ENCODE results near the gene SLC6A13. TPM values are rescaled to one million over a fixed set of nuclear protein-coding genes. Genes with fewer than 3 reads are reported as not detected.

SLC6A13 gene
- total RNA-seq, 1 donor from 2014 or later: 0.79 TPM

DNA sequence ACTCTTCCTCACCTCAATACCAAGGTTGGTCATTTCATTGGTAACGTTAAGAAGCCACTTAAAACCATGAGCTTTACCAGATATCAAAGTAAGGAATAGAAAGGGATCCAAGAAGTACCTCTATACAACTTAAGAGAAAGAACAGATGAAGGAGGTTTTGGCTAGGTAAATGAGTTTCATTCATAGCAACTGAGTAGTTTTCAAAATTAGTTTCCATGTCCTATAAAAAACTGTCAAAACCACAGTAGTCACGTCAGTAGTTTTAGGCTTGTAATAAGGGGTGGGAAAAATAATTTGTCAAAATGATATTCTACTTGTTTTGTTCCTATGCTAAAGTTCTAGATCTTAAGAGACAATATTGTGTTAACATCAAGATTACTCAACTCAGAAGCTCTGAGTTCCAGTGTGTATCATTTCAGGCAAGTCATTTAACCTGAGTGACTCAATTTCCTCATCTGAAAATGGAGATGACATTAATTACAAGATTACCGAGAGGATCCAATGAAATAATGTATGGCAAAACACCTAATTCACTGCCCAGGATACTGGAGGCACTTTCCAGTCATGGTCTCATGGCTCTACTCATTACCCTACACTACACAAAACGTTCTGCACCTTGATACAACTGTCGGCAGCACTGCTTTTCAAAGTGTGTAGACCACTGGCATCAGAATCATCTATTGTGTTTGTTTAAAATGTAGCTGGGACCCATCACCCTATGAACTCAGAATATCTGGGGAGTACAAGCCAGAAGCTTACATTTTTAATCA, 24.1 kb upstream of the SLC6A13 start:
- DNase-seq (ENCODE audit: low read depth) (no peak), FAIRE-seq (peak; percentile 7)
- H3K4me3 ChIP-seq (ENCODE audit: low read depth, low read length): no peak overlapping the region
- TF ChIP-seq, protein P1, sequence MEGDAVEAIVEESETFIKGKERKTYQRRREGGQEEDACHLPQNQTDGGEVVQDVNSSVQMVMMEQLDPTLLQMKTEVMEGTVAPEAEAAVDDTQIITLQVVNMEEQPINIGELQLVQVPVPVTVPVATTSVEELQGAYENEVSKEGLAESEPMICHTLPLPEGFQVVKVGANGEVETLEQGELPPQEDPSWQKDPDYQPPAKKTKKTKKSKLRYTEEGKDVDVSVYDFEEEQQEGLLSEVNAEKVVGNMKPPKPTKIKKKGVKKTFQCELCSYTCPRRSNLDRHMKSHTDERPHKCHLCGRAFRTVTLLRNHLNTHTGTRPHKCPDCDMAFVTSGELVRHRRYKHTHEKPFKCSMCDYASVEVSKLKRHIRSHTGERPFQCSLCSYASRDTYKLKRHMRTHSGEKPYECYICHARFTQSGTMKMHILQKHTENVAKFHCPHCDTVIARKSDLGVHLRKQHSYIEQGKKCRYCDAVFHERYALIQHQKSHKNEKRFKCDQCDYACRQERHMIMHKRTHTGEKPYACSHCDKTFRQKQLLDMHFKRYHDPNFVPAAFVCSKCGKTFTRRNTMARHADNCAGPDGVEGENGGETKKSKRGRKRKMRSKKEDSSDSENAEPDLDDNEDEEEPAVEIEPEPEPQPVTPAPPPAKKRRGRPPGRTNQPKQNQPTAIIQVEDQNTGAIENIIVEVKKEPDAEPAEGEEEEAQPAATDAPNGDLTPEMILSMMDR (IDR thresholded peaks at IDR 0.05; ENCODE audit: insufficient read depth, low read length, severe bottlenecking): no peak
- peaks cover 6% of the 10 kb centered on the region for H3K36me3 ChIP-seq (ENCODE audit: control insufficient read depth, insufficient read depth, low read length)
- H3K27me3 ChIP-seq (ENCODE audit: control insufficient read depth, insufficient read depth, low read length): no peaks in the 10 kb centered on the region

DNA sequence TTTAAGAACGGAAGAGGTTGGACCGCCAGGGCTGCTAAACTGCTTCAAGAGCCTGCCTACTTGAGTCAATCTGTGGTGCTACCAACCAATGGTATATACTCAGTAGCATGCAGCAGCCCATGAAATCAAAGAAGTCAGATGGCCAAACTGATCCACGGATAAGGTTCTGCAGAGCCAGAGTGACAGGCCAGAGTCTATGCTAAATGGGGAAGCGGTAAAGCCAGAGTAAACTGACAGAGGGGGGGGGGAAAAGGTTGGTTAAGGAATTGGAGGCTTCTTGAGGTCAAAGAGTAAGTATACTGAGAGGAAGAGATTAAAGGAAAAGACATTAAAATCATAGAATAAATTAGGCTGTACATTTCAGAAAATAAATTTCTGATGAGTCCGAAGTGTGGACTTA, 15.4 kb upstream of the SLC6A13 start:
- H3K4me3 ChIP-seq (ENCODE audit: low read depth, low read length): no peak overlapping the region
- no peaks in the 10 kb centered on the region for H3K27me3 ChIP-seq (ENCODE audit: control insufficient read depth, insufficient read depth, low read length)
- H3K36me3 ChIP-seq (ENCODE audit: control insufficient read depth, insufficient read depth, low read length): no peaks in the 10 kb centered on the region
- TF ChIP-seq, protein P1 (IDR thresholded peaks at IDR 0.05; ENCODE audit: insufficient read depth, low read length, severe bottlenecking): no peak
- no peak for DNase-seq (ENCODE audit: low read depth)
- no peak for FAIRE-seq

DNA sequence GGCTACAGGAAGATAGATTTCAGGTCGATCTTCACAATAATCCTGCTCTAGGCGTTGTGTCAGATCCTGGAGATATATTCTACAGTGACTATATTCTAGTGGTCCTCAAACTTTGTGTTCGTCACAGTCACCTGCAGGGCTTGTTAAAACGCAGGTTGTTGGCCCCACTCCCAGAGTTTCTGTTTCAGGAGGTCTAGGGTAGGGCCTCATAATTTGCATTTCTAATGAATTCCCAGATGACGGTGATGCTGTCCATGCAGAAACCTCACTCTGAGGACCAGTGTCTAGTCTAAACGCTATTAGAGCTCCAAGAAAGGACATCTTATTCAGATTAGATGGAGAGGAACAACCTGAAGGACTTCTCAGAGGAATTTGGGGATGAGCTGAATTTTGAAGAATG, 13.2 kb upstream of the SLC6A13 start:
- TF ChIP-seq, protein P1 (IDR thresholded peaks at IDR 0.05; ENCODE audit: insufficient read depth, low read length, severe bottlenecking): no peak
- H3K36me3 ChIP-seq (ENCODE audit: control insufficient read depth, insufficient read depth, low read length): no peaks in the 10 kb centered on the region
- no peak overlapping the region for H3K4me3 ChIP-seq (ENCODE audit: low read depth, low read length)
- H3K27me3 ChIP-seq (ENCODE audit: control insufficient read depth, insufficient read depth, low read length): no peaks in the 10 kb centered on the region
- FAIRE-seq: no peak
- no peak for DNase-seq (ENCODE audit: low read depth)

DNA sequence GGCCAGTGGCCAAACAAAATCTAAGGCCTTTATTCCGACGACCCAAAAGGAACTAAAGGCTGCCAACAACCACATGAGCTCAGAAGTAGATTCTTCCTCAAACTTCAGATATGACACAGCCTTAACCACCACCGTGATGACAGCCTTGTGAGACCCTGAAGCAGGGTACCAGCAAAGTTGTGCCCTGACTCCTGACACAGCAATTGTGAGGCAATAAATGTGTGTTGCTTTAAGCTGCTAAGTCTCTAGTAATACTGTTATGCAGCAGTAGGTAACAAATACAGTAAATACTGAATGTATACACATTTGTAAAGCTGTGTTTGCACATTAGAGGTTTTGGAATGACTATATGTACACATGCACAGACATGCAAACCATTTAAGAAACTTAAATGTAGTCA, 10.7 kb upstream of the SLC6A13 start:
- FAIRE-seq (peak; percentile 83), DNase-seq (ENCODE audit: low read depth) (peak; percentile 69)
- H3K27me3 ChIP-seq (ENCODE audit: control insufficient read depth, insufficient read depth, low read length): peaks cover under 1% of the 10 kb centered on the region
- H3K36me3 ChIP-seq (ENCODE audit: control insufficient read depth, insufficient read depth, low read length): no peaks in the 10 kb centered on the region
- TF ChIP-seq, protein P1 (IDR thresholded peaks at IDR 0.05; ENCODE audit: insufficient read depth, low read length, severe bottlenecking): no peak
- H3K4me3 ChIP-seq (ENCODE audit: low read depth, low read length): no peak overlapping the region

DNA sequence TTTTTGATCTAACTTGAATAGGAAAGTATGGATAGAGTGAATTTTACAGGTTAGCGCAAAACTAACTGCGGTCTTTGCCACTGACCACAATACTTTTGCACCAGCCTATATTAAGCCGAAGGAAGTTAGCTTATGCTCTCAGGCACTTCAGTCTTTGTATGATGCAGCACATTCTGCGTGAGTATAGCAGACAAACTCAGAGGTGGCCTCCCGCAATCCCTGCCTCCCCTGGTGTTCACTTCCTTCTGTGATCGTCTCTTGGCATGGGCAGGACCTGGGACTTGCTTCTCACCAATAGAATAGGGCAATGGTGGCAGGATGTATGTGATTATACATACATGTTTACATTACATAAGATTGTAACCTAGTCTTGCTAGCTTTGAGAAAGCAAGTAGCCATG, 10.3 kb upstream of the SLC6A13 start:
- no peaks in the 10 kb centered on the region for H3K36me3 ChIP-seq (ENCODE audit: control insufficient read depth, insufficient read depth, low read length)
- TF ChIP-seq, protein P1 (IDR thresholded peaks at IDR 0.05; ENCODE audit: insufficient read depth, low read length, severe bottlenecking): no peak
- H3K4me3 ChIP-seq (ENCODE audit: low read depth, low read length): no peak overlapping the region
- H3K27me3 ChIP-seq (ENCODE audit: control insufficient read depth, insufficient read depth, low read length): peaks cover 2% of the 10 kb centered on the region
- DNase-seq (ENCODE audit: low read depth): no peak
- FAIRE-seq: no peak

DNA sequence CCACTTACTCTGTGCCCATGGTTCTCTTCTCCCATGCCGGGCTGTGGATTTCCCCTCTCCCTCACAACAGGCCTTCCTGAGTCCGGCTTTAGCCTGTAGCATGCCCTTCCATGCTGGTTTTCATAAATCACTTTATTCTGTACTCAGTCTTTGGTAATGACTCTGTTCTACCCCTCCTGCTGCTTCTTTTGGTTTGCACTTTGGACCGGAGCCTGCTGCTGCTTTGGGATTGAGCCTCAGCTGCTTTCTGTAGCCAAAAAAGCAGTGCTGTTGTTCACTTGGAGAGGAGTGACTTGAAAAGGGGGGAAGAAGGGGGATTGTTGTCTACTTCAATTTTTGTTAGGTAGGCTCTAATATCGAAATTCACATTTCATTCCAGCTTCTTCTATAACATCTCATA, 8.5 kb upstream of the SLC6A13 start:
- Histone ChIP-seq H3K36me3 (ENCODE audit: control insufficient read depth, insufficient read depth, low read length) (no peaks in the 10 kb centered on the region), H3K27me3 (ENCODE audit: control insufficient read depth, insufficient read depth, low read length) (peaks cover 2% of the 10 kb centered on the region), H3K4me3 (ENCODE audit: low read depth, low read length) (no peak overlapping the region)
- no peak for FAIRE-seq
- DNase-seq (ENCODE audit: low read depth): no peak
- TF ChIP-seq, protein P1 (IDR thresholded peaks at IDR 0.05; ENCODE audit: insufficient read depth, low read length, severe bottlenecking): no peak

Measured in bronchial epithelial cell (primary cell).